Measurements from ENCODE around the gene HIF3A. TPM values are rescaled to one million over a fixed set of nuclear protein-coding genes. Genes with fewer than 3 reads are reported as not detected.
"Not testable (repeated sequence)": the region's sequence is repeated elsewhere in the genome, so short reads cannot be mapped to it uniquely, and the experiment has no call there.

HIF3A gene
- polyA plus RNA-seq, 4 donors = 29.8 to 43.2 (median 37.2) TPM

DNA sequence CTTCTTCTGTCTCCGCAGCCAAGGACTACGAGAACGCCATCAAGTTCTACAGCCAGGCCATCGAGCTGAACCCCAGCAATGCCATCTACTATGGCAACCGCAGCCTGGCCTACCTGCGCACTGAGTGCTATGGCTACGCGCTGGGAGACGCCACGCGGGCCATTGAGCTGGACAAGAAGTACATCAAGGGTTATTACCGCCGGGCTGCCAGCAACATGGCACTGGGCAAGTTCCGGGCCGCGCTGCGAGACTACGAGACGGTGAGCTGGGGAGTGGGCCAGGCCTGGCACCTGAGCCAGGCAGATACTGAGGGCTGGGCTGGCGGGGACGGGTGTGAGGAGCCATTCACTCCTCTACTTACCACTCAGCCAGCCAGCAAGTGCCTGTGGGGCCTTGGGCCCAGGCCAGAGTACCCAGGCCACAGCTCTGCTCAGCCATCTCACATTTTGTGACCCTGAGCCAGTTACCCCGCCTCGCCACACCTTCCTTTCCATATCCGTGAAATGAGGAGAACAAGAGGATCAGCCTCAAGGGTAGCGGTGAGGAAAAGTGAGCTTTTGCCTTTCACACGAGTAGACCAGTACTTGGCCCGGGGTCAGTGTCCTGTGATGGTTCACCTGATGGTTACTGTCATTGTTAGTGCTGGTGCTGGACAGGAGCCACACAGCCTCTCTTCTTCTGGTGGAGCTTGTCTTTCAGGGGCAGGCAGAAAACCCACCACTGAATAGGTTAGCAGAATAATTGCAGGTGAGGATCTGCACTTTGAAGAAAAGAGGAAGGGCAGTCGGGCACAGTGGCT is 57.1 kb downstream of the HIF3A start:
- no peak for DNase-seq (ENCODE audit: low read depth in 4 of 4, low spot score in 3 of 4)

DNA sequence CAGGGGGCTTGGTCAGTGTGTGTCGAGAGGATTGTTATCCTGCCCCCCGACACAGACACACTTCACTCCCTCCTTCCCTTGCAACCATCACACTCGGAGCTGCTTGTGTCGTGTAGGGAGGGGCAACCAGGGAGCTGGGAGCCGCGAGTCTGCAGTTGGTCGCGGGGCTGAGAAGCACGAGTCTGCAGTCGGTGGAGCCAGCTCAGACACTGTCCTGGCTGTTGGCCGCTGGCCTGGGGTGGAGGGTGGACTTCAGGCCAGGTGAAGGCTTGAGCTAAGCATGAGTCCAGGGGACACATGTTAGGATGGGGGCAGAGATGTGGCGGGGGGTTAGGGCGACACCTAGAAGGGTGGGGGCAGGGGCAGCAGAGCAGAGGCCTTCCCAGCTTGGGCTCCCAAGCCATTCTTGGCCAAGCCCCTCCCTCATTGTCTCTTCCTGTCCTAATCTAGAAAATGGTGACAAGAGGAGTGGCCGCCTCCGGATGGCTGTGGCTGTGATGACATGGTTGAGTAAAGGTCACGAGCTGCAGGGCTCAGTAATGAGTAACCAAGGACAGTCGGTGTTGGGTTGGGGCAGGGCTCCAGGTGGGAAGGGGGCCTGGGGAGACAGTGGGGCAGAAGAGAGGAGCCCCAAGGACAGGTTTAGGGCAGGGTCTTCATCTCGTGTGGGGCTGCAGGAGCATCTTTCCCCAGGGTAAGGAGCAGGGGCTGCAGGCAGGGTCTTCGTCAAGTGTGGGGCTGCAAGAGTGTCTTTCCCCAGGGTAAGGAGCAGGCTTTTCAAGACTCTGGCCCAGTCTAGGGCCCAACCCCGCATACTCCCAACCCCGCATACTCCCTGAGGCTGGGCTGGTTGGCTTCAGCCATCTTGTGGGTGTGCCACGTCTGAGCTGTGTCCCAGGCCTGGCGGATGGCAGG is 58.6 kb downstream of the HIF3A start:
- DNase-seq (ENCODE audit: low read depth in 4 of 4, low spot score in 3 of 4) = no peak

DNA sequence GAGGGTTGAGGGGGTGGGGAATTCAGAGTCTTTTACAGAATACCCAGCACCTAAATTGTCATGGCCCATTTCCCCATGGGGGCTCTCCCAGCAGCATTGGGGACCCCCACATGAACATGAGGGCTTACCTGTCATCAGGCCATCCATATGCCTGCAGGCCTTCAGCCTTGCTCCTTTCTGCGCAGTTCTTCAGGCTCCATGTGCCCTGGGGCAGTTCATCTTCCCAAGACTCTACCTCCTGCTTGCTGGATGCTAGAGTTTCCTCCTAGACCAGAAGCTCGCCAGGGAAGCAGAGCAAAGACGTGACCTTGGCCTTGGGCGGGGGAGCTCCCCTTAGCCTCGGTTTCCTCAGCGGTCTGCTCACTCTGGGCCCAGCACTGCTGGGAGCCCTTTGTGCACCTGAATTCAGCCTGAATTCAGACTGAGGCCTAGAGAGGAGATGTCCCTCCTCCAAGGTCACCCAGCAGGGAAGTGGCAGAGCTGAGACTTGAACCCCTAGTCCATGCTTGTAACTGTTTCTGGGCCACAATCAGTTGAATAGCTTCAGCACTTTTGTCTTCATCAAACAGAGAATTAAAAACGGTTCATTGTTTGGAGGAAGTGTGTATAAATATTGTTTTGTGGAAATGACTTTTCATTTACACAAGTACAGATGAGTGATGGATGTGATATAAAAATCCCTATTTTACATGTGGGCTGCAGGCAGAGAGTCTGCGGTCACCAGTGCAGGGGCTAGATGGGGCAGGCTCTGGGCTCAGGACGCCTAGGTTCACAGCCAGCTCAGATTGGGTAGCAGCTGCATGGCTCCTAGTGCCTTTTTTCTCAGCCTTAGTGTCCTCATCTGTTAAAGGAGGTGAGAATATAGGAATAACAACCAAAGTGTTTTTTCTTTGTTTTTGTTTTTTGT is 59.6 kb downstream of the HIF3A start:
- no peak for DNase-seq (ENCODE audit: low read depth in 4 of 4, low spot score in 3 of 4)

DNA sequence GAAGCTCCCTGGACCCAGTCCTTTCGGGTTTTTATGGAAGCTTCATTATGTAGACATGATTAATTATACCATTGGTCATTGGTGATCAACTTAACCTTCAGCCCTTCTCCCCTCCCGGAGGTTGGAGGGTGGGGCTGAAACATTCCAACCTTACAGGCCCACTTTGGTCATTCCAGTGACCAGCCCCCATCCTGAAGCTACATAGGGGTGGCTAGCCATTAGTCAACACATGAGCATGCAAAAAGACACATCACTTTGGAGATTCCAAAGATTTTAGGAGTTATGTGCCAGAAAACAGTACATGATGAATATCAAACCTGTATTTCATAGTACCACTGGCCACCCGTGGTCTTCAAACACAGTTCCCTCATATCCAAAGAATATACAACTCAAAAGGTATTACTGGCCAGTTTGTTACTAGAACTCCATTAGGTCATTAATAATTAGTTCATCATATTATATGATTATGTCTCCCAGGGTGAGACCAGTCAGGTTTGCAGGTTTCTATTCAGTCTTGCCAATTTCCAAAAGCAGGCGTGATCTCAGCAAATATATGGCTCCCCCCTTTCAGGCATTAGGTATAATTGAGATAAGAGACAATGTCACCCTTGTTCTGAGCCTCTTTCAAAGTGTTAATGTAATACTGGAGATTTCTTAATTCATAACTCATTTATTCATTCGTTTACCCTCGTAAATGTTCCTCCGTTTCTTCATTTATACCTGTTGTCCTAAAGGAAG is 61.2 kb downstream of the HIF3A start:
- no peak for DNase-seq (ENCODE audit: low read depth in 4 of 4, low spot score in 3 of 4)

DNA sequence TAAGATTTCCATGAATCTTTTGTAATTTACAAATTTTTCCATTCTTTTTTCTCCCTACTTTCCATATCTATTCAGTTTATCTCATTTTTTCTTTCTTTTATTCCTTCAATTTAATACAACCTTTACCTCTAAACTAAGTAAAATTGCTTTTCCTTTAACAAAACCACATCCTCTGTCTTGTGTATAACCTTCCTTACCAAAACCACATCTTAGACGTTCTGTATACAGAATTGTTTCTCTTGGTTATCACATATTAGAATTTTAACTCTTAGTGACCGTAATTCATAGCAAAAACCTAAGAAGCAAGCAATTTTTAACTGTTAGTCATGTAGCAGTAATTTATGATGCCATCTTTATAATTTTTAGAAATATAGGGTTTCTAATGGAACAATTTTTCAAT is 65.1 kb downstream of the HIF3A start:
- DNase-seq (ENCODE audit: low read depth in 4 of 4, low spot score in 3 of 4) = no peak

DNA sequence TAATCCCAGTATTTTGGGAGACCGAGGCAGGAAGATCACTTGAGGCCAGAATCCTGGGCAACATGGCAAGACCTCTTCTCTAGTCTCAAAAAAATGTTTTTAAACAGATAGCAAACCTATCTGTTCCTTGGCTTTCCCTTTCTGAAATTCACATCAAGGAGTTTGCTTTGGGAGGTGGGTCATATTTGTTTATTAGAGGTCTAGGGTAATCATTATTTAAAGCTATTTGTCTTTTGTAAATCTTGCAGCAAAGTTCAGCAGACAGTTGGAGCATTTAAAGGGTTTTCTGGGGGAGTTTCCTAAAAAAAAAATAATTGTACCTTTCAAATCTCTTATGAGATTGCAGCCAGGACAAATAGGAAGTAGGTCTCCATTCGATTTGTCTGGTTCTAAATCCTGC is 67.5 kb downstream of the HIF3A start:
- no peak for DNase-seq (ENCODE audit: low read depth in 4 of 4, low spot score in 3 of 4)

DNA sequence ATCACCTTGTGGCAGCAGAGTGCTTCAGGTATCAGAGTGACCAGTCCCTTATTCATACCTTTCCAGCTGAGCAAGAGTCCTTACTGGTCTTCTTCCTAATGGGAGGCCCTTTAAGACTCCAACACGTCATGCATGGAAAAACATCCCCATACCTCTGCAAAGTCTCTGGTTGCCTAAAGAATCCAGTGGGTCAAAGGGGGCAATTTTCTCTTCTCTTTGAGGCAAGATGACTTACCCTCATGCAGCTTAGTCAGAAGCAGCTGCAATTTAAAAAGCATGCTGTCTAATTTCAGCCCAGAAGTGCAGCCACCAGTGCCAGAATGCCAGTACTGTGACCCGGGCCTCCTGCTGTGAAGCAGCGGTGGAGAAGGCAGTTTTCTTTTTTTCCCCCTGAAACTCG is 68.7 kb downstream of the HIF3A start:
- DNase-seq (ENCODE audit: low read depth in 4 of 4, low spot score in 3 of 4) = no peak

DNA sequence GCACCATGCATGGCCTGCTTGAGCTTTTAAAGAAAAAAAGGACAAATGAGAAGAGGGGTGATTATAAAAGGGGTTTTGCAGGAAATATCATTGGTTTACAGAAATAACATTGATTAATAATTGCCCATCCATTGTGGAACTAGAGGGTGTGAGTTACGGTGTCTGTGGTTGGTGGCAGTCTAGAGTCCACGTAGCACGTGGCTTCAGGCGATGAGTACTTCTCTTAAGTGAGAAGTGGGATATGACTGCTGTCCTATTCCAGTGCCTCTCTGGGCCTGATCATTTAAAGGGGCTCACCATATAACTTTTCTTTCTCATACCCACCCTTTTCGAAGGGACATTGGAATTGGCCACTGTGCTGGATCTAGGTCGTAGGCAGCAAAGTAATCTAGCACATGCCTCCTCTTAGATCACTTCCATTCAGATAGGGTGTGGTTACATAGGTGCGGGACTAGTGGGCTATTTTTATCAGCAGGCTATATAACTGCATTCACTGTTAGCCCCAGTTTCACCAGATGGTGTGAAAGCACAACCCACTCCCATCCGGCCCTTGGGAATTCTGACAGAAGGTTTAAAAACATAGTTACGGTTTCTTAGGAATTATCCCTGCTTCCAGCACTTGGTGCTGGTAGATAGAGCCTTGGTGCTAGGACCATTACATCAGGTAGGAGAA is 69.9 kb downstream of the HIF3A start:
- no peak for DNase-seq (ENCODE audit: low read depth in 4 of 4, low spot score in 3 of 4)

DNA sequence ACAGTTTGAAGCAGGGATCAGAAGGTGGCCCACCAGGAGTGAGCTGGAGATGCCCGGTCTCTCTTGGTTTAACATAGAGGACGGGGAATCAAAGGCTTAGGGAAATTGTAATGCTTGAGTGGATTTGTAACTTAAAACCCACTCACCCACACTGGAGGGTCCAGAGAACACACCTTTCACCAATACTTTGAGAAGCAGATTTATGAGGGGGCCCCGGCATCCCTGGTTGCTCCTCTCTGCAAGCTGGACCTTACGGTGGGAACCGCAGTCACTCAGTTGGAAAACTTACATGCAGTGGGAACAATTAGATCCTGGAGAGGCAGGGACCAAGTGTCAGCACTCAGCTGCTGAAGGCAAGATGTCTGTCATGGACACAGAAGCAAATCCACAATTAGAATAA is 70.6 kb downstream of the HIF3A start:
- peak in 1 of 4 donors; percentile 12 for DNase-seq (ENCODE audit: low read depth in 4 of 4, low spot score in 3 of 4)

DNA sequence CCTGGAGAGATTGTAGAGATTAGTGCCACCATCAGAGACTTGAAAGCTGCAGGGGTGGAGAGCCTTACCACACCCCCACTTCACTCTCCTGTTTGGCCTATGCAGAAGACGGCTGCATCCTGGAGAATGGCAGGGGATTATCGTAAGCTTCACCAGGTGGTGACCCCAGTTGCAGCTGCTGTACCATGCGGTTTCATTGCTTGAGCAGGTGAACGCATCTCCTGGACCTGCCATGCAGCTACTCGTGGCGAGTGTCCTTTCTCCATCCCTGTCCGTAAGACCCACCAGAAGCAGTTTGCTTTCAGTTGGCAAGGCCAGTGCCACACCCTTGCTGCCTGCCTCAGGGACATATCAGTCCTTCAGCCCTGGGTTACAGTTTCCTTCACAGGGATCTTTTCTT is 71.3 kb downstream of the HIF3A start:
- no peak for DNase-seq (ENCODE audit: low read depth in 4 of 4, low spot score in 3 of 4)

DNA sequence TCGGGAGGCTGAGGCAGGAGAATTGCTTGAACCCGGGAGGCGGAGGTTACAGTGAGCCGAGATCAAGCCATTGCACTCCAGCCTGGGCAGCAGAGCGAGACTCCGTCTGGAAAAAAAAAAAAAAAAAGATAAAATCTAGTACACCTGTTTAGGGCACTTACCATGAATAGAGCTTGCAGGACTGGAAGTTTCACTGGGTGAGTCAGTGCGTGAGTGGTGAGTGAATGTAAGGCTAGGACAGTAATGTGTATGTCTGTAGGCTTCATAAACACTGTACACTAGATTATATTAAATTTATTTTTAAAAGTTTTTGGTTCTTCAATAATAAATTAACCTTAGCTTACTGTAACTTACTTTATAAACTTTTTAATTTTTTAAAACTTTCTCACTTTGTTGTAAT is 73.0 kb downstream of the HIF3A start:
- no peak for DNase-seq (ENCODE audit: low read depth in 4 of 4, low spot score in 3 of 4)

DNA sequence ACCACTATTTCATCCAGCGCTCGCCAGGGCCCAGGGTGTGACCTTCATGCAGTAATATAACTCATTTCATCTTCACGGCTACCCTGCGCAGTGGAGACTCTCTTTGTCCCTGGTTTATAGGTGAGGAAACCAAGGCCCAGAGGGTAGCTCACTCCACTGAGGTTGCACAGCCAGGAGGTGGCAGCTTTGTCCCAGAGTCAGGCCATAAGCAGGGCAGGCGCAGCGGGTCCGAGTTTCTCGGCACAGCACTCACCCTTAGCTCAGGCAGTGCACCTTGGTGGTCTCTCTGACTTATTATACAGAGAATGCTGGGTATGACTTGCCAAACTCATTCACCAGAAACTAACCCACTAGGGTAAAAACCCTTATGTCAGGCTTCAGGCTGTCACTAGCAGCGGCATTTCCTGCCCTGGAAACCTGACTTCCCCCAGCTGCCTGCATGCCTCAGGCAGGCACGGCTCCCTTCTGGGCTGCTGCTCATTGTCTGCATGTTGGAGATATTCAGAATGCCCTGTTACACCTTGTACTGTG is 74.6 kb downstream of the HIF3A start:
- no peak for DNase-seq (ENCODE audit: low read depth in 4 of 4, low spot score in 3 of 4)

DNA sequence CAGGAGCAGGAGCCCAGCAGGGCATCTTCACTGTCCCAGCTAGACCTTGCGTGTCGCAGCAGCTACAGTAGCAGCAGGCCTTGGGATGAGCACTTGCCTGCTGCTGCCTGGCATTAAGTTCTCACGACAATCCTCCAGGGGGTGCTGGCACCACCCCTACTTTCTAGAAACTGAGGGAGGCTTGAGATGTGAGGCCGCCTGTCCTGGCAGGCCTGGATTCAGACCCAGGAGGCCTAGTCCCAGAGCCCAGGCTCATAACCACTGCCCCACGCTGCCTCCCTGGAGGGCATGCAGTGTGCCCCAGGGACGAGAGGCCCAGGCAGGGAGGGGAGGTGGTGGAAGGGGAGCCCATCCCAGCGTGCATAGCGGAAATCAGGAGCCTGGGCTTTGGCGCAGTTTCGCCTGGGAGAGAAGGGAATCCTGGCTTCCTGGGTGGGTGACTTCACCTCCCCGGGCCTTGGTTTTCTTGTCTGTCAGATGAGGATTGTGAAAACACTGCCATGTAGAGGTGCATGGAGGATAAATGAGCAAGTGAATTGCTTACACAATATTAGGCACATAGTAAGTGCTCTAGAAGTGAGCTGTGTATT is 76.2 kb downstream of the HIF3A start:
- no peak for DNase-seq (ENCODE audit: low read depth in 4 of 4, low spot score in 3 of 4)

DNA sequence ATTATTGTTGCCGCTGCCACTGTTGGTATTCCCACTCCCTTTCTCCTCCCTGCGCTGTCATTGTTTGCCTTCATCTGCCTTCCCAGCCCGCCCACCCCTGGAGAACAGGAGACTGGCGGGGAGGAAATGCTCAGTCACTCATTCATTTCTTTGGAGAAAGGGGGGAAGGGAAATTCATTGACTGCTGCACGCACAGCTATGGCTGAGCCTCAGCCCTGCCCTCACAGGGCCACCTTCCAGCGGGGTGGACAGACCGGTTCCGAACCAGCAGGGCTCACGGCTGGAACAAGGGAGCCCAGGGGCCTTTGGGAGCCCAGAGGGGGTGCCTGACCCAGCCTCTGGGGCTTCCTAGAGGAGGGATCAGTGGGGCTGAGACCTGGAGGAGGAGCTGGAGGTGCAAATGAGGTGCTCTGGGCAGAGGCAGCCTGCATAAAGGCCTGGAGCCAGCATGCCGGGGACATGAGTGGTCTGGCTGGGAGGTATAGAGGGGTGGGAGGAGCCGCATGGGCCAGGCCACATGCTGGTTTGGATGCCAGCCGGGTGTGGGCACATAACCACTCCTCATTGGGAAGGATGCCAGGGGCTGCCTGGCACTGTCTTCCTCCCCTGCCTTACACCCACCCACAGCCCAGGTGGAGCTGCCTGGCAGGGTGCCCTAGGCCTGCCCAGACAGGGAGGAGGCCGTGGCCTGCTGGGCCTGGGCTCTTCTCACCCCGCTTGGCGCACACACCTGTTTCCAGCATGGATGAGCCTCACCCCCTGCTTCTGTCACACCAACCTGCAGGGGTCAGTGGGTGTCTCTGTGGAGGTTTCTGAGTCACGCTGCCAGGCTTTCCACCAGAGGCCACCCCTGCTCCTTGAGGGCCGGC is 76.9 kb downstream of the HIF3A start:
- no peak for DNase-seq (ENCODE audit: low read depth in 4 of 4, low spot score in 3 of 4)

DNA sequence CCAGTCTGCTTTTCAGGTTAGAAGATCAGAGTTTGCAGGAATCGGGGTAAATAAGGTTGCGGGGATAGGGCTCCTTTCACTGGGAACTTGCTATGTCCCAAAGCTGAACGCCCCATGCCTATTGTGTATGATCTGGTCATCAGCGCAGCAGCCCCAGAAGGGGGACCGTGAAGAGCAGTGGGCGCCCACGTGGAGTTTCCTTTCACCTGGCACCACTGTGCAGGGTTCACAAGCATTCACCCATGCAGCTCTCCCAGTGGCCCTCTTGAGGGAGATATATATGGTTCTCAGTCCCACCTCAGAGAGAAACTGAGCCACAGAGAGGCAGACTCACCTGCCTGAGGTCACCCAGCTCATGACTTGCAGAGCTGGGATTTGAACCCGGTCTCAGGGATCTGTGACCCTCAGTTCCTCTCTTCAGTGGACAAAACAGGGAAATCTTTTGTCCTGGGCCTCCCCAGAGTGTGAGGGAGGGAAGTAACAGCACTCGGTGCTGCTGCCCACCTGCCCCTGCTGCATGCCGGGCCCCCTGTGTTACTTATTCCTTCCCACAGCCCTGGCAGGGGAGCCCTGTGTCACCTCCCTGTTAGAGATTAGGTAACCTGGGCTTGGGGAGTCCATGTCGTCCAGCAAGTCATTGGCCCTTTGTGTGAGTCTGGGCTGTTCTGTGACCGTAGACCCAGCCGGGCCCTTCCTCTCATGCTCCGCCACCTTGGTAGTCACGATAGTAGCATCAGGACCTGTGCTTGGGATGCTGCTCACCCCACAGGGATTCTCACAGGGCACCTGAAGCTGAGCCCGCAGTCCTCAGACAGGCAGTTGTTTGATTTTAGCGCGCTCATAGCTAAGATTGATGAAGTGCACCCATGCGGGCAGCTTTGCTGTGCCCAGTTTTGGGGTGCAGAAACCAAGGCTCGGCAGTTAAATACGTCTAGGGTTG is 78.0 kb downstream of the HIF3A start:
- no peak for DNase-seq (ENCODE audit: low read depth in 4 of 4, low spot score in 3 of 4)

DNA sequence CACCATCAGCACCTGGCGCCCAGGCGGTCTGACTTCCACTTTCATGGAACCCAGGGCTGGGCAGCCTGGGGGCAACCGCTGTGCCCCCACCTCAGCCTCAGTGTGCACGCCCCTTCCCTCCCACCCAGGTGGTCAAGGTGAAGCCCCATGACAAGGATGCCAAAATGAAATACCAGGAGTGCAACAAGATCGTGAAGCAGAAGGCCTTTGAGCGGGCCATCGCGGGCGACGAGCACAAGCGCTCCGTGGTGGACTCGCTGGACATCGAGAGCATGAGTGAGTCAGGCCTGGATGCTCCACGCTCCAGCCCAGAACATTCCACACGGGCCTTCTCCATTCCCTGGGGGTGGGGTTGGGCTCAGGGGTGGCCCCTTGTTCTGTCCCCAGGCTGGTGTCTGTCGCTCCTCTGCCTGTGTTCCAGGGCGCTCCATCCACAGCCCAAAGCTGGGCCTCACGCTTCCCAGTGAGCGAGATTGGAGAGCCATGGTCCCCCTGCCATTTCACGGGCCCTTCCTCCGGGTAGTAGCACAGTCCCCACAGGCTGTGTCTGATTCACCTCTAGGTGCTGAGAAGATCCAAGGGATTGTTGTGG is 78.7 kb downstream of the HIF3A start:
- not testable (repeated sequence) for DNase-seq (ENCODE audit: low read depth in 4 of 4, low spot score in 3 of 4)

Measured in right renal pelvis (tissue), 4 donors.